Urinary bladder (tissue), 4 donors: Measurements from ENCODE around the gene ZSWIM1. TPM values are rescaled to one million over a fixed set of nuclear protein-coding genes. Genes with fewer than 3 reads are reported as not detected.
"Not testable (repeated sequence)": the region's sequence is repeated elsewhere in the genome, so short reads cannot be mapped to it uniquely, and the experiment has no call there.

Experiments used
- DNase-seq: peaks from one replicate; pipeline ENCODE4 v3.0.0-alpha.2; 2015; ENCODE audit errors: extremely low spot score
- H3K27ac ChIP-seq: one replicate; pipeline ENCODE4 v1.5.1; 2013; ENCODE audit warnings: low read depth, mild to moderate bottlenecking, moderate library complexity
- H3K36me3 ChIP-seq: one replicate; pipeline ENCODE4 v1.6.1; 2013; ENCODE audit warnings: mild to moderate bottlenecking, moderate library complexity; ENCODE audit not compliant: insufficient read depth
- H3K4me1 ChIP-seq: one replicate; pipeline ENCODE4 v1.6.1; 2013; ENCODE audit warnings: mild to moderate bottlenecking, moderate library complexity; ENCODE audit not compliant: insufficient read depth
- H3K4me3 ChIP-seq: one replicate; pipeline ENCODE4 v1.5.1; 2013; ENCODE audit warnings: low read depth, low read length
- WGBS: extraction: QIAGEN DNeasy Blood & Tissue Kit; methylation state at CpG from one replicate; pipeline ENCODE4 v1.1.7; 2013; 5-methylcytosine and 5-hydroxymethylcytosine counted together
- polyA plus RNA-seq: library from polyadenylated mRNA; stranded (reverse); fragments of 200-250 nt; gene quantifications from one replicate; pipeline ENCODE4 v1.2.3, GENCODE V29; 2013
- total RNA-seq: library from RNA; depleted of rRNA; stranded (reverse); fragments of >200 nt; gene quantifications from one replicate; pipeline ENCODE4 v1.2.3, GENCODE V29; 2014
- donor health status: healthy with polysubstance abuse.
- donor health status: healthy.

Gene ZSWIM1
- total and polyA plus RNA-seq, 2 donors = 4.6 to 6.9 TPM

GRCh38 chr20:45899046-45899835 is 18.2 kb downstream of the ZSWIM1 start:
- peaks cover 4% of the 10 kb centered on the region for H3K36me3 ChIP-seq
- 87% methylated on average over 13 of the region's 13 CpGs for WGBS
- H3K4me1 ChIP-seq = no peaks in the 10 kb centered on the region
- no peak overlapping the region for H3K27ac ChIP-seq
- no peak for DNase-seq
- no peak overlapping the region for H3K4me3 ChIP-seq

GRCh38 chr20:45901332-45901731 is 20.3 kb downstream of the ZSWIM1 start:
- not testable (repeated sequence) for H3K4me3 ChIP-seq, H3K4me1 ChIP-seq, H3K36me3 ChIP-seq, H3K27ac ChIP-seq, DNase-seq
- 96% methylated on average over 6 of the region's 6 CpGs for WGBS

GRCh38 chr20:45902199-45902701 is 21.2 kb downstream of the ZSWIM1 start:
- Histone ChIP-seq H3K4me3 (no peak overlapping the region), H3K27ac (no peak overlapping the region), H3K4me1 (no peaks in the 10 kb centered on the region), H3K36me3 (peaks cover 3% of the 10 kb centered on the region)
- DNase-seq = no peak
- WGBS = 93% methylated on average over 14 of the region's 14 CpGs

- WGBS = 83% methylated on average over 16 of the region's 16 CpGs
- no peaks in the 10 kb centered on the region for H3K36me3 ChIP-seq
- no peak overlapping the region for H3K4me3 ChIP-seq
- H3K27ac ChIP-seq = no peak overlapping the region
- no peak for DNase-seq
- no peaks in the 10 kb centered on the region for H3K4me1 ChIP-seq
These were observed 23.8 kb downstream of the ZSWIM1 start for GRCh38 chr20:45904583-45905504.

GRCh38 chr20:45905505-45906079 is 24.6 kb downstream of the ZSWIM1 start:
- Histone ChIP-seq H3K4me3 (no peak overlapping the region), H3K36me3 (no peaks in the 10 kb centered on the region), H3K4me1 (no peaks in the 10 kb centered on the region), H3K27ac (no peak overlapping the region)
- WGBS = 89% methylated on average over 8 of the region's 8 CpGs
- DNase-seq = no peak

- DNase-seq = no peak
- Histone ChIP-seq H3K27ac (no peak overlapping the region), H3K4me3 (no peak overlapping the region), H3K4me1 (no peaks in the 10 kb centered on the region), H3K36me3 (no peaks in the 10 kb centered on the region)
- WGBS = 94% methylated on average over 17 of the region's 17 CpGs
These were observed 26.4 kb downstream of the ZSWIM1 start for GRCh38 chr20:45907219-45907948.

GRCh38 chr20:45908084-45908483 is 27.1 kb downstream of the ZSWIM1 start:
- no peak for DNase-seq
- 97% methylated on average over 2 of the region's 2 CpGs for WGBS
- Histone ChIP-seq H3K4me3 (no peak overlapping the region), H3K36me3 (no peaks in the 10 kb centered on the region), H3K4me1 (no peaks in the 10 kb centered on the region), H3K27ac (no peak overlapping the region)

GRCh38 chr20:45909336-45909808 is 28.3 kb downstream of the ZSWIM1 start:
- DNase-seq = no peak
- Histone ChIP-seq H3K4me1 (no peaks in the 10 kb centered on the region), H3K36me3 (no peaks in the 10 kb centered on the region), H3K4me3 (no peak overlapping the region), H3K27ac (no peak overlapping the region)
- WGBS = 89% methylated on average over 12 of the region's 12 CpGs

- no peaks in the 10 kb centered on the region for H3K4me1 ChIP-seq
- H3K36me3 ChIP-seq = no peaks in the 10 kb centered on the region
- WGBS = 81% methylated on average over 22 of the region's 22 CpGs
- DNase-seq = no peak
- no peak overlapping the region for H3K27ac ChIP-seq
- H3K4me3 ChIP-seq = no peak overlapping the region
These were observed 29.0 kb downstream of the ZSWIM1 start for GRCh38 chr20:45909817-45910669.

- DNase-seq = peak; percentile 95
- no peaks in the 10 kb centered on the region for H3K36me3 ChIP-seq
- H3K27ac ChIP-seq = peak overlapping the region; percentile 65
- H3K4me3 ChIP-seq = peak overlapping the region; percentile 41
- 2% methylated on average over 43 of the region's 43 CpGs for WGBS
- H3K4me1 ChIP-seq = no peaks in the 10 kb centered on the region
These were observed 29.9 kb downstream of the ZSWIM1 start for GRCh38 chr20:45910670-45911485.

- Histone ChIP-seq H3K4me3 (peak within 1 kb of the TSS; percentile 41), H3K36me3 (no peaks in the 10 kb centered on the region), H3K4me1 (no peaks in the 10 kb centered on the region), H3K27ac (peak within 1 kb of the TSS; percentile 79)
- under 1% methylated on average over 58 of the region's 58 CpGs for WGBS
- DNase-seq = no peak
These were observed 30.7 kb downstream of the ZSWIM1 start, which contains the start of gene PLTP for GRCh38 chr20:45911486-45912343. Gene PLTP (minus strand): TSS chr20:45912155. CDS start chr20:45911452, 703 bp downstream.
